ENCODE results near the gene FBXO42.
"Not testable (repeated sequence)": the region's sequence is repeated elsewhere in the genome, so short reads cannot be mapped to it uniquely, and the experiment has no call there.

Gene FBXO42

GRCh38 chr1:16371725-16372124 is 19.4 kb upstream of the FBXO42 start:
- FAIRE-seq: no peak

DNA sequence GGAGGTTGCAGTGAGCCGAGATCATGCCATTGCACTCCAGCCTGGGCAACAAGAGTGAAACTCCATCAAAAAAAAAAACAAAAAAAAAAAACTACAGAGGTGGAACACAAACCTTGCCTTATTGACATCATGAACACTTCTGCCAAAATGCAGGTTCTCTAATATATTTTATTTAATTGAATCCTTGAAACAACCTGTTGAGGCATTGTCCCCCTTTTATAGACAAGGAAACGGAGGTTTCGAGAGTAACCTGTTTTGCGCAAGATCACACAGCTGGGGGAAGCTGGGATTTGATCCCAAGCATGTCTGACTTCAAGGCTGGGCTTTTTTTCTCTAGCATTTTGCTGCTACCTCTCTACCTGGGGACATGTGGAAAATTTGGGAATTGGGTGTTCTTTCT is 17.5 kb upstream of the FBXO42 start:
- FAIRE-seq: no peak

DNA sequence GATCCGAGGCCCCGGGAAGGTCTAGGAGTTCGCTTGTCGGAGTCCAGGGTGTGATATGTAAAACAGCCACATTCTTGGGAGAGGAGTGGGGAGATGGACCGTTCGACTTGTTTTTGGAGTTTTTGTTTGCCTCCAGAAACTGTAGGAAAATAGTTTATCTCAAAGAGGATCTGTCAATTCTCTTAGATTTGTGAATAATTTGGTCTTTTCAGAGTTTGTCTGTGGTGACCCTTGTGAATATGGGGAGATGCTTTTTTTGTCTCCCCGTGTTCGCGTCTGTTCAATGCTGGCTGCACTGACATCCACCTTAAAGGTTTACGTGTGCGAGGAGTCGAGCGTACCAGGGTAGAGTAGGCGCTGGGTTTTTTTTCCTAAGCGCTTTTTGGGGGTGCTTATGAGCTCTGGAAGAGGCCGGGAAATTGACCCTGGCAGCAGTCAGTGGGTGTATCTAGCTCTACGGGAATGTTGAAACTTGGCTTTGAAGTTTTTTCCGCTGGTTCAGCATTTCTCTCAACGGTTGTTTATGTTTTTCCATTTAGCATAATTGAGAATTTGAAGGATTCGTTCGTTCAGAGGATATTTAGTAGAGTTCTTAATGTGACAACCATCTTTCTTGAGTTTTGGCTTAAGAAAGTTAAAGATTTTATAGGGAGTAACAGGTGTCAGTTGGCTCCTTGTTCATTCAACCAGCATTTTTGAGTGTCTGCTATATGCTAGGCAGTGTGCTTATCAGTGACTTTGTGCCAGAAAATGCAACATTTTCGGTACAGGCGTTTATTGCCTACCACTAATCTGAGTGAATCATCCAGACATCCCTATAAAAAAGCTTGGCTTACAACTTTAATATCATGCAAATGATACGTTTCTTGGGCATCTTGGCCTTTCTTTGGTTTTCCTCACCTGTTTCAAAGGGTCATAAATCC is 15.9 kb upstream of the FBXO42 start:
- no peak for FAIRE-seq

- FAIRE-seq: no peak
Measured at GRCh38 chr1:16367258-16367967, 15.1 kb upstream of the FBXO42 start.

GRCh38 chr1:16366722-16367257 is 14.5 kb upstream of the FBXO42 start, which contains the start of gene SZRD1:
Gene SZRD1 (plus strand): TSS chr1:16367242. CDS start chr1:16367258, 16 bp downstream.
- peak; percentile 97 for FAIRE-seq

- not testable (repeated sequence) for FAIRE-seq
Measured at GRCh38 chr1:16365146-16365498, 12.8 kb upstream of the FBXO42 start.

GRCh38 chr1:16356867-16357266 is 4.6 kb upstream of the FBXO42 start:
- no peak for FAIRE-seq

DNA sequence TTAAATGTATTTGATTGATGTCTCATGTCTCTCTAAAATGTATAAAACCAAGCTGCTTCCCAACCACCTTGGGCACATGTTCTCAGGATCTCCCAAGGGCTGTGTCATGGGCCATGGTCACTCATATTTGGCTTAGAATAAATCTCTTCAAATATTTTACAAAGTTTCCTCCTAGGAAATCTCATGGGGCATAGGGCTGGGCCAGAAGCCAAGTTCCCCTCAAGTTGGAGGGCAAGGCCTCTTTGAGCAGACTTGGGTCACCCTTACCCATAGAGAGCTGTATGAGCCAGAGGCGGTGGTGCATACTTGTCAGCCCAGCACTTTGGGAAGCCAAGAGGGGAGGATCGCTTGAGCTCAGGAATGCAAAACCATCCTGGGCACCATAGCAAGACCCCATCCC is 2.3 kb upstream of the FBXO42 start:
- no peak for FAIRE-seq

DNA sequence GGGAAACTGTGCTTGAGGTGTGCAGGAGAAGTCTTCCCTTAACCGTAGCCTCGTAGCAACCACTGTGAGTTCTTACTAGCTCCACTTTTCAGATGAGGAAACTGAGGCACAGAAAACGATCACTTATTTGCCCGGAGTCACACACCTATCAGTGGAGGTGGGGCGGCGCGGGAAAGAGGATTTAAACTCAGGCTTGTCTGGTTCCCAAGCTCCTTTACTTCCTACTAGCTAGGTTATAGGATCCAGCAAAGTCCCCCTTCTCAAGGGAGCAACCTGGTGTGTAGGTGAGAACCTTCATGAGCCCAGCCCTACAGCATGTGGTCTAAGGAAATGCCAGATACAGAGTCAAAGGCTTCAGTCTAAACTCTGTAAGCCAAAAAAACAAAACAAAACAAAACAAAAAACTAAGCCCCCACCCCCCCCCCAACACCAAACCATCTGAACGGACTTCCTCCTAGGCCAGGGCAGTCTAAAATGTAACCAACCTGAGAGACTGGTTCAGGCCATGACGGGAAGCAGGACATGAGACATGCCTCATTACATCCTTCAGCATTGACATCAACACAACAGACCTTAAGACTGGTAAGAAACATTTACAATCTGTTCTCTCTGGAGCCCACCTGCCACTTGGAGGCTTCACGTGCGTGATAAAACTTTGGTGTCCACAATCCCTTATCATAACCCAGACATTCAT is 709 bp upstream of the FBXO42 start:
- no peak for FAIRE-seq

- FAIRE-seq: no peak
Measured at GRCh38 chr1:16351456-16351993, 755 bp downstream of the FBXO42 start.

GRCh38 chr1:16349847-16350406 is 2.4 kb downstream of the FBXO42 start:
- no peak for FAIRE-seq

DNA sequence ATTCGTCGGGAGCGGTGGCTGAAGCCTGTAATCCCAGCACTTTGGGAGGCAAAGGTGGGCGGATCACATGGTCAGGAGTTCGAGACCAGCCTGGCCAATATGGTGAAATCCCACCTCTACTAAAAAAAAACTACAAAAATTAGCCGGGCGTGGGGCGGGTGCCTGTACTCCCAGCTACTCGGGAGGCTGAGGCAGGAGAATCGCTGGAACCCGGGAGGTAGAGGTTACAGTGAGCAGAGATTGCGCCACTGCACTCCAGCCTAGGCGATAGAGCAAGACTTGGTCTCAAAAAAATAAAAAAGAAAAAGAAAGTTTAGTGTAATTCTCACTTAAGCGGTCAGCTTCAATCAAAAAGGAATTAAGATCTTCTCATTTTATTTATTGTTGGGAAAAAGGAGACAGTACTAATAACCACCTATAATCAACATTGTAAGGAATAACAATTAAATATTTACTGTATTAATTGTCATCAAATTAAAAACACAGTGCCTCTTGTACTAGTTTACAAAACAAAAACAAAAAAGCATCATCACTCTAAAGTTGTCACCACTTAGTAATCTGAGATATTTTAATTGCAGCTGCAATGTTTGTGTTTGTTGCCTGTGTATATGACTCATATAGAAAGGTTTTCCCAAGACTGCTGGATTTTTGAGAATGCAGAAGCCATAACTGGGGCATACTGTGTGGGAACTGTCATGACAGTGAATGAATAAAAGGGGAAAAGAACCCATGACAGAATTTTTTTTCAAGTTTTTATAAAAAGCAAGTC is 3.7 kb downstream of the FBXO42 start:
- peak; percentile 4 for FAIRE-seq

GRCh38 chr1:16343276-16343675 is 9.0 kb downstream of the FBXO42 start:
- FAIRE-seq: not testable (repeated sequence)

DNA sequence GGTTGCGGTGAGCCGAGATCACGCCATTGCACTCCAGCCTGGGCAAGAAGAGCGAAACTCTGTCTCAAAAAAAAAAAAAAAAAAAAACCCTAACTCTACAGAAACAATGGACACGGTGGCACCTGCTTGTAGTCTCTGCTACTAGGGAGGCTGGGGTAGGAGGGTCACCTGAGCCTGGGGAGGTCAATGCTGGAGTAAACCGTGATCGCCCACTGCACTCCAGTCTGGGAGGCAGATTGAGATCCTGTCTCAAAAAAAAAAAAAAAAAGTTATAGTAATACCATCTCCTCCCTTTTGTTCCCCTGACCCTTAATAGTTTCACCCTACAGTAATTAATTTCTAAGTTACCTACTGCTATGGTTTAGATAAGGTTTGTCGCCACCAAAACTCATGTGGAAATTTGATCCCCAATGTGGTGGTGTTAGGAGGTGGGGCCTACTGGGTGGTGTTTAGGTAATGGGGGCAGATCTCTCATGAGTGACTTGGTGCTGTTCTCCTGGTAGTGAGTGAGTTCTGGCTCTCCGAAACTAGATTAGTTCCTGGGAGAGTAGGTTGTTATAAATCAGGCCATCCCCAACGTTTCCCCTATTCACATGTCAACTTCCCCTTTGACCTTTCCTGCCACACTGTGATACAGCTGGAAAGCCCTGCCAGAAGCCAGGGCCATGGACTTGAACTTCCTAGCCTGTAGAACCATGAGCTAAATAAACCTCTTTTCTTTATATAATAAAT is 9.8 kb downstream of the FBXO42 start:
- no peak for FAIRE-seq

- FAIRE-seq: no peak
Measured at GRCh38 chr1:16340673-16341072, 11.6 kb downstream of the FBXO42 start.

GRCh38 chr1:16338961-16339360 is 13.3 kb downstream of the FBXO42 start:
- FAIRE-seq: no peak

- FAIRE-seq: no peak
Measured at GRCh38 chr1:16334655-16335340, 17.5 kb downstream of the FBXO42 start.

DNA sequence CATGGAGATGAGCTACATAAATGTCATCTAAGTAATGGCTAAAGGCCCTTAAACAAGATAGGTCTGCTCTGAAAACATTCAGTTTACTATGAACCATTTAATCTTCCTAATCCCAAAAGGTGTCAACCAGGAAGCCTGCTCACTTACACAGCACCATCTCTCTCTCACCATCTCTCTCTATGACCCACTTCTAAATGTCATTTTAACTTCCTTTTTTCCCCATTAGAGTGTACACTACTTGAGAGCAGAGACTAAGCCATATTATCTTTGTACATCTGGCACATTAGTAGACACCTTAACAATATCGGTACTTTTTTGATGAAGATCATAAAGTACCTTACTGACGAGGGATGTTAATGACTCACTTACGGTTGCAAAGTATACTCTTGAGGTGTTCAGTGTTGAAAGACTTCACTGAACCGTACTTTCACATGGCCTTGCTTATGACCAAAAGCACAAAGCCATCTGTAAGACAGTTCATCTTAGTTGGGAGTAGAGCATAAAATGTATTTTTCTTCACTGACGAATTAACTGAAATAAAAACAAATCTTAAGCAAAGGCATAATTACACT is 25.4 kb downstream of the FBXO42 start:
- no peak for FAIRE-seq

GRCh38 chr1:16324456-16324890 is 27.8 kb downstream of the FBXO42 start:
- no peak for FAIRE-seq

All from endometrium (tissue), 2 donors.